Stromal cell of bone marrow (primary cell): ENCODE measurements around the gene ENO1.
"Not testable (repeated sequence)": the region's sequence is repeated elsewhere in the genome, so short reads cannot be mapped to it uniquely, and the experiment has no call there.

Source experiments
- DNase-seq: peaks from one replicate; pipeline ENCODE4 v3.0.0-alpha.2; 2012; ENCODE audit warnings: low read depth

The ENO1 gene

GRCh38 chr1:8845104-8846097 is 33.1 kb downstream of the ENO1 start:
- DNase-seq: no peak

- DNase-seq: no peak
Observed at GRCh38 chr1:8844501-8845006, 33.9 kb downstream of the ENO1 start.

- no peak for DNase-seq
Observed at GRCh38 chr1:8841395-8841794, 37.1 kb downstream of the ENO1 start.

GRCh38 chr1:8839990-8840389 is 38.5 kb downstream of the ENO1 start:
- no peak for DNase-seq

GRCh38 chr1:8835941-8836643 is 42.4 kb downstream of the ENO1 start:
- no peak for DNase-seq

- no peak for DNase-seq
Observed at GRCh38 chr1:8831340-8831739, 47.1 kb downstream of the ENO1 start.

- DNase-seq: not testable (repeated sequence)
Observed at GRCh38 chr1:8830732-8831131, 47.8 kb downstream of the ENO1 start.

GRCh38 chr1:8825985-8826481 is 52.5 kb downstream of the ENO1 start:
- peak; percentile 52 for DNase-seq

GRCh38 chr1:8823295-8823664 is 55.2 kb downstream of the ENO1 start:
- no peak for DNase-seq

- DNase-seq: peak; percentile 85
Observed at GRCh38 chr1:8822373-8823294, 55.9 kb downstream of the ENO1 start.

GRCh38 chr1:8821084-8821483 is 57.4 kb downstream of the ENO1 start:
- DNase-seq: no peak

- not testable (repeated sequence) for DNase-seq
Observed at GRCh38 chr1:8818789-8819188, 59.7 kb downstream of the ENO1 start.

- DNase-seq: peak; percentile 57
Observed at GRCh38 chr1:8818325-8818775, 60.1 kb downstream of the ENO1 start.

- DNase-seq: peak; percentile 82
Observed at GRCh38 chr1:8817412-8818324, 60.8 kb downstream of the ENO1 start, which contains the start of gene RERE. Gene RERE, minus strand, starts transcription at chr1:8817640.

GRCh38 chr1:8816831-8817411 is 61.6 kb downstream of the ENO1 start:
- no peak for DNase-seq

- no peak for DNase-seq
Observed at GRCh38 chr1:8816264-8816663, 62.2 kb downstream of the ENO1 start.

- DNase-seq: no peak
Observed at GRCh38 chr1:8815582-8816151, 62.8 kb downstream of the ENO1 start.

GRCh38 chr1:8814865-8815264 is 63.6 kb downstream of the ENO1 start:
- no peak for DNase-seq

- no peak for DNase-seq
Observed at GRCh38 chr1:8813991-8814390, 64.5 kb downstream of the ENO1 start.
